GM12874 (cell line): ENCODE measurements around the gene OR4F15.

ENCODE experiments used
- TF ChIP-seq, protein P1 (sequence below): IDR thresholded peaks from 2 replicates; pipeline ENCODE4 v1.5.1; 2011; ENCODE audit warnings: low read depth, mild to moderate bottlenecking, control low read depth, low read length, moderate library complexity; ENCODE audit not compliant: insufficient read depth

OR4F15 gene, protein sequence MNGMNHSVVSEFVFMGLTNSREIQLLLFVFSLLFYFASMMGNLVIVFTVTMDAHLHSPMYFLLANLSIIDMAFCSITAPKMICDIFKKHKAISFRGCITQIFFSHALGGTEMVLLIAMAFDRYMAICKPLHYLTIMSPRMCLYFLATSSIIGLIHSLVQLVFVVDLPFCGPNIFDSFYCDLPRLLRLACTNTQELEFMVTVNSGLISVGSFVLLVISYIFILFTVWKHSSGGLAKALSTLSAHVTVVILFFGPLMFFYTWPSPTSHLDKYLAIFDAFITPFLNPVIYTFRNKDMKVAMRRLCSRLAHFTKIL

DNA sequence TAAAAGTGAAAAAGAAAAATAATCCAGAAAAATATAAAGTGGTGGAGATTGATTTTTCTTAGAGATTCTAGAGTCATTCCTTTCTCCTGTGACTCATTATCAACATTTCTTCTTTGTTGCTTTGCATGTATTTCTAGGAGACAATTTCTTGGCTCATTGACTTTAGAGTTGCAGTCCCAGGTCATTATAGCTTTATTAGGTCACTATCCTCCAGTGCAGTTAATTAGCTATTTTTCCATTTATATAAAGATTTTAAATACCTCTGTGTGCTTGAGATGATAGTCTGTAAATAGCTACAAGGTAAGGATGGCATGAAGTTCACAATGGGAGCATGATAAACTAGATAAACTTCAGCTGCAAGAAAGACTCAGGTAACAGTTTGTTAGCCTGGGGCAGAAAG, at the start of gene OR4F15:
TSS of gene OR4F15 (plus strand) at position 301 of the 400 bp plus-strand sequence. CDS start 5,985 bp downstream, outside the sequence.
- TF ChIP-seq, protein P1, sequence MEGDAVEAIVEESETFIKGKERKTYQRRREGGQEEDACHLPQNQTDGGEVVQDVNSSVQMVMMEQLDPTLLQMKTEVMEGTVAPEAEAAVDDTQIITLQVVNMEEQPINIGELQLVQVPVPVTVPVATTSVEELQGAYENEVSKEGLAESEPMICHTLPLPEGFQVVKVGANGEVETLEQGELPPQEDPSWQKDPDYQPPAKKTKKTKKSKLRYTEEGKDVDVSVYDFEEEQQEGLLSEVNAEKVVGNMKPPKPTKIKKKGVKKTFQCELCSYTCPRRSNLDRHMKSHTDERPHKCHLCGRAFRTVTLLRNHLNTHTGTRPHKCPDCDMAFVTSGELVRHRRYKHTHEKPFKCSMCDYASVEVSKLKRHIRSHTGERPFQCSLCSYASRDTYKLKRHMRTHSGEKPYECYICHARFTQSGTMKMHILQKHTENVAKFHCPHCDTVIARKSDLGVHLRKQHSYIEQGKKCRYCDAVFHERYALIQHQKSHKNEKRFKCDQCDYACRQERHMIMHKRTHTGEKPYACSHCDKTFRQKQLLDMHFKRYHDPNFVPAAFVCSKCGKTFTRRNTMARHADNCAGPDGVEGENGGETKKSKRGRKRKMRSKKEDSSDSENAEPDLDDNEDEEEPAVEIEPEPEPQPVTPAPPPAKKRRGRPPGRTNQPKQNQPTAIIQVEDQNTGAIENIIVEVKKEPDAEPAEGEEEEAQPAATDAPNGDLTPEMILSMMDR: no peak

DNA sequence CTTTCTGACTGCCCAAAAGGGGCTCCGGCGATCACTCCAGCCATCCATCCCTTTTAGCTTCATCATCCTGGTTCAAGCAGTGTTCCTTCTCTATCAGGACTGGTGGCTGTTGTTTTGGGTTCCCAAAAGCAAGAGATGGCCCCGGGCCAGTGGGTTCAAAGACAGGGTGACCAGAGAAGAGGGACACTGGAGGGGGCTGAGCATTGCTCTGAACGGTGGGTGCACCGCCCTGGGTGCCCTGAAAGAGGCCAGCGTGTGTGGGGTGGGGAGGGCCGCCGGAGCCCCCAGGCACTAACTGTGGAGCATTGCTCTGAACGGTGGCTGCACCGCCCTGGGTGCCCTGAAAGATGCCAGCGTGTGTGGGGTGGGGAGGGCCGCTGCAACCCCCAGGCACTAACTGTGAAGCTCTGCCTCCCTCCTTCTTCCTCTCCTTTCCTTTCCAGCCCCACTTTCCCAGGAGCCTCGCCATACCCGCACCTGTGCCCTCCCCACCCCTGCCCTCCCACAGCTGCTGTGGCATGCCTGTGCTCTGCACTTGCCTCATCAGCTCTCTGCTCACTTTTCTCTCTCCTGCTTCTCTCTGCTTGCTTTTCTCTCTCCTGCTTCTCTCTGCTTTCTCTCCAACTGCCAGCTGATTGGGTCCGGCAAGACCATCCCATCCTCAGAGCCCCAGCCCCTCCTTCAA, 46.1 kb upstream of the OR4F15 start:
- TF ChIP-seq, protein P1: no peak

DNA sequence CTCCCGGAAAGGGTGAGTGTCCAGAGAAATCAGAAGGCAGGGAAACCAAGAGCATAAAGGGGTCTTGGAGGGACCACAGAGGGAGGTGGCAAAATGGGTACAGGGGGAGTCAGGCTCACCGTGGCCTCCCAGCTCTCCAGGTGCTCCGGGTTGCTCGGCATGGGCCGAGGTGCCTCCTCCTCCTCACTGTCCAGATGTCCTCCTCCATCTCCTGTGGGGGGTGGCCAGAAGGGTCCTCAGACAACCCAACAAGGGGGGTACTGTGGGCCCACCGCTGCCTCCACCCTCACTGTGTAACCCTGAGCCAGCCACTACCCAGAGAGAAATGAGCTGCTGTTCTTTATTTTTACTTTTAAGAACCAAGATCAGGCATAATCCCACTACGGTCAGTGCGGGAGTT, 39.1 kb upstream of the OR4F15 start:
- TF ChIP-seq, protein P1: no peak

DNA sequence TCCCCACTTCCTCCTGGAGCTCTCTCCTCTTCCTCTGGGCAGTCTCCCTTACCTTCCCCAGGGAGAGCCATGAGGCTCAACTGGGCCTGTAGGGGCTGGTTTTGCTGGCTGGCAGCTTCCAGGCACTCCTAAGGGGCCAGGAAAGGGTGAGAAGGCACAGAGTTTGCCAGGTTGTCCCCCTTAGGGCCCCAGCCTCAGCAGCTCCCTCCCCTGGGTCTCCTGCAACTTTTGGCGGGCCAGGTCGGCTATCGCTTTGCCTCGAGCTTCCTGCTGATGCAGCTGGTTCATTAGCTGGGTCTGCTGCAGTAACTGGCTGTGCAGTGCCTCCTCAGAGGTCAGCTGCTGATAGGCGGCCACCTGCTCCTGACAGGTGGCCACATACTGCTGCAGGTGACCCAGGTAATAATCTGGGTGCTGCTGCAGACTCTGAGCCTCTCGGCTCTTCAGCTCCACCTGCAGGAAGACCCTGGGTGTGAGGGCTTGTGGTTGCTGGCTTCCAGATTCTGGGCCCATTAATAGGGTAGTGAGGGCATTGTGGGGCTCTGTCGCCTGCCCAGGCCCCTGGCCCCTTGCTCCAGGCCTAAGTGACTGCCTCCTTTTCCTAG, 38.4 kb upstream of the OR4F15 start:
- TF ChIP-seq, protein P1: peak; percentile 44; the same call in 1 of the 2 replicates

DNA sequence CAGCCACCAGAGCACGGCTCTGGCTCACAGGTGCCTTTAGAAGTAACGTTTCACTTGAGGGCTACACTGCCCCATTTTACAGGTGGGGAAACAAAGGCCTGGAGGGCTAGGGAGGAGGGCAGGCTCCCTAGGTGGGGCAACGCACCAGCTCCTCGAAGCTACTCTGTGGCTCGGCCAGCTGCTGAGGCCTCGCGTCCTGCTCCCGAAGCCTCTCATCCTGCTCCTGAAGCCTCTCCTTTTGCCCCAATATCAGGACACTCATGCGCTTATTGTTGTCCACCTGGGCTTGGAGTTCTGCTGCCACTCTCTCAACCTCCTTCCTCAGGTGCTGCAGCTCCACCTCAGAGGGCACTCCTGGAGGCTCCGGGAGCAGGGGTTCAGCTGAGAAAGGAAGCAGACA, 36.9 kb upstream of the OR4F15 start:
- TF ChIP-seq, protein P1: no peak

DNA sequence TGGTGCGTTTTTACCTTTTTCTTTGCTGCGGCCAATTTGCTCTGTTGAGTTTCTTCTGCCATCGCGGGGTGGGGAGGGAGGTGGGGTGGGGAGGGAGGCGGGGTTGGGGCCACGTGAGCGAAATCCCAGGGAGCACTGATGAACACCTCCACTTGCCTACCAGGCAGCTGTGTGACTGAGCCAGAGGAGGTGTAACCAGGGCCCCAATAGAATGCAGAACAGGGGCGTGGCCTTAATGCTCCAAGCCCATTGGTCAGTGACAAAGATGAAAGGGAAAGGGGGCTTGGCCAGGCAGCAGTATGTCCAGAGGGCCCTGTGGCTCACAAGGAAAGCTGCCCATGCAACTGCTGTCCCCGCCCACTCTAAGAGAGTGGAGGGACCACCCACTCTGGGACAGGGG, 30.1 kb upstream of the OR4F15 start:
- TF ChIP-seq, protein P1: no peak

DNA sequence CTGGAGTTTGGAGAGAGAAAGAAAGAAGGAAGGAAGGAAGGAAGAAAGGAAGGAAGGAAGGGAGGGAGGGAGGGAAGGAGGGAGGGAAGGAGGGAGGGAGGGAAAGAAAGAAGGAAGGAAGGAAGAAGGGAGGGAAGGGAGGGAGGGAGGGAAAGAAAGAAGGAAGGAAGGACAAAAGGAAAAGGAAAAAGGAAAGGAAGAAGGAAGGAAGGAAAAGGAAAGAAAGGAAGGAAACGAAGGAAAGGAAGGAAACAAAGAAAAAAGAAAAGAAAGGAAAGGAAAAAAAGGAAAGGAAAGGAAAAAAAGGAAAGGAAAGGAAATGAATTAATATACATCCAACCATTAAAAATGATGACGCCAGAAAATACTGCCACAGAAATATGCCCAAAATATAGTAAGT, 27.4 kb upstream of the OR4F15 start:
- TF ChIP-seq, protein P1: no peak
